HepG2 (cell line): ENCODE results near the gene SCAMP3. TPM values are rescaled to one million over a fixed set of nuclear protein-coding genes. Genes with fewer than 3 reads are reported as not detected.

Experiments
- ARNT2 ChIP-seq: sonication (generic); formaldehyde crosslinking; IDR thresholded peaks from 2 replicates; pipeline ENCODE4 v1.8.0; 2022; ENCODE audit warnings: mild to moderate bottlenecking, low read depth, missing genetic modification reagents, moderate library complexity
- GPN1 ChIP-seq: sonication (generic); formaldehyde crosslinking; IDR thresholded peaks from 2 replicates; pipeline ENCODE4 v1.5.1; 2020; ENCODE audit warnings: missing genetic modification reagents, borderline replicate concordance
- ISL2 ChIP-seq: sonication (generic); formaldehyde crosslinking; IDR thresholded peaks from 2 replicates; pipeline ENCODE4 v1.5.0; 2020; ENCODE audit warnings: missing genetic modification reagents
- KDM5A ChIP-seq: fragments of 200-600 bp; sonication (generic); IDR thresholded peaks from 2 replicates; pipeline ENCODE4 v1.7.0; 2018; ENCODE audit warnings: antibody characterized with exemption, mild to moderate bottlenecking, low read length, borderline replicate concordance
- KLF6 ChIP-seq: IDR thresholded peaks from 2 replicates; pipeline ENCODE4 v1.8.0; 2016; ENCODE audit warnings: missing biosample characterization, missing genetic modification reagents
- MAX ChIP-seq: IDR thresholded peaks from 2 replicates; pipeline ENCODE4 v1.6.1; 2012; ENCODE audit warnings: inconsistent platforms
- MED8 ChIP-seq: sonication (generic); formaldehyde crosslinking; IDR thresholded peaks from 2 replicates; pipeline ENCODE4 v1.8.1; 2023; ENCODE audit warnings: mild to moderate bottlenecking, missing genetic modification reagents; ENCODE audit not compliant: insufficient replicate concordance
- MTA1 ChIP-seq: sonication (generic); formaldehyde crosslinking; IDR thresholded peaks from 2 replicates; pipeline ENCODE4 v1.4.0; 2020; ENCODE audit warnings: missing genetic modification reagents, mild to moderate bottlenecking, borderline replicate concordance
- NFATC3 ChIP-seq: sonication (generic); formaldehyde crosslinking; IDR thresholded peaks from 2 replicates; pipeline ENCODE4 v1.5.1; 2020; ENCODE audit warnings: mild to moderate bottlenecking, missing genetic modification reagents
- PRPF4 ChIP-seq: fragments of 200-400 bp; formaldehyde crosslinking; IDR thresholded peaks from 2 replicates; pipeline ENCODE4 v1.6.1; 2016; ENCODE audit warnings: low read length, low read depth; ENCODE audit not compliant: poor library complexity, severe bottlenecking
- SIN3A ChIP-seq: IDR thresholded peaks from 2 replicates; pipeline ENCODE4 v1.6.1; 2011; ENCODE audit warnings: low read depth, mild to moderate bottlenecking, control low read depth, low read length, borderline replicate concordance
- SMAD3 ChIP-seq: sonication (generic); formaldehyde crosslinking; IDR thresholded peaks from 2 replicates; pipeline ENCODE4 v1.4.0; 2020; ENCODE audit warnings: missing genetic modification reagents
- SOX5 ChIP-seq: IDR thresholded peaks from 2 replicates; pipeline ENCODE4 v1.6.1; 2016; ENCODE audit warnings: borderline replicate concordance
- ZBTB3 ChIP-seq: sonication (generic); formaldehyde crosslinking; IDR thresholded peaks from 2 replicates; pipeline ENCODE4 v1.4.0; 2020; ENCODE audit warnings: low read depth, mild to moderate bottlenecking, moderate library complexity, missing genetic modification reagents, borderline replicate concordance
- ZBTB7B ChIP-seq: sonication (generic); formaldehyde crosslinking; IDR thresholded peaks from 2 replicates; pipeline ENCODE4 v1.4.0; 2020; ENCODE audit warnings: missing genetic modification reagents
- ZHX1 ChIP-seq: sonication (generic); formaldehyde crosslinking; IDR thresholded peaks from 2 replicates; pipeline ENCODE4 v1.8.1; 2022; ENCODE audit warnings: low read depth, mild to moderate bottlenecking, missing genetic modification reagents
- ZNF263 ChIP-seq: sonication (generic); formaldehyde crosslinking; IDR thresholded peaks from 2 replicates; pipeline ENCODE4 v1.4.0; 2020; ENCODE audit warnings: missing genetic modification reagents
- ZNF7 ChIP-seq: IDR thresholded peaks from 2 replicates; pipeline ENCODE4 v1.6.1; 2016; ENCODE audit warnings: missing biosample characterization, missing genetic modification reagents
- polyA plus RNA-seq, 8 experiments: library from polyadenylated mRNA; depleted of rRNA in 3 of 8; stranded (reverse) in 7 of 8; unstranded in 1 of 8; fragments of >200 nt; fragmentation: Illumina TruSeq in 4 of 8; extraction: Trizol in 4 of 8; gene quantifications; 2 replicates each; pipeline versions ENCODE4 v1.2.1 to v1.2.3, GENCODE V29; 2011 to 2016; ENCODE audit warnings: low read depth in 4 of 8, missing spikeins in 1 of 8, mixed read lengths in 1 of 8; ENCODE audit not compliant: insufficient read depth in 1 of 8
- total RNA-seq, 5 experiments: library from RNA; depleted of rRNA; stranded (reverse); fragments of >200 nt; fragmentation: Illumina TruSeq; extraction: Trizol; gene quantifications; 2 replicates each; pipeline ENCODE4 v1.2.3, GENCODE V29; 2016; ENCODE audit warnings: low read depth in 1 of 5
- TF ChIP-seq, protein P1 (sequence below): sonication (generic); formaldehyde crosslinking; IDR thresholded peaks from 2 replicates; pipeline ENCODE4 v1.5.0; 2020; ENCODE audit warnings: missing genetic modification reagents
- TF ChIP-seq, protein P2 (sequence below): sonication (generic); formaldehyde crosslinking; IDR thresholded peaks from 2 replicates; pipeline ENCODE4 v1.4.0; 2020; ENCODE audit warnings: missing genetic modification reagents

The SCAMP3 gene
- total and polyA plus RNA-seq, 2 of the 13 experiments (the other 11 are each of a cell fraction or from before 2014, with no cell fraction given), result 46.8 to 83.3 TPM

DNA sequence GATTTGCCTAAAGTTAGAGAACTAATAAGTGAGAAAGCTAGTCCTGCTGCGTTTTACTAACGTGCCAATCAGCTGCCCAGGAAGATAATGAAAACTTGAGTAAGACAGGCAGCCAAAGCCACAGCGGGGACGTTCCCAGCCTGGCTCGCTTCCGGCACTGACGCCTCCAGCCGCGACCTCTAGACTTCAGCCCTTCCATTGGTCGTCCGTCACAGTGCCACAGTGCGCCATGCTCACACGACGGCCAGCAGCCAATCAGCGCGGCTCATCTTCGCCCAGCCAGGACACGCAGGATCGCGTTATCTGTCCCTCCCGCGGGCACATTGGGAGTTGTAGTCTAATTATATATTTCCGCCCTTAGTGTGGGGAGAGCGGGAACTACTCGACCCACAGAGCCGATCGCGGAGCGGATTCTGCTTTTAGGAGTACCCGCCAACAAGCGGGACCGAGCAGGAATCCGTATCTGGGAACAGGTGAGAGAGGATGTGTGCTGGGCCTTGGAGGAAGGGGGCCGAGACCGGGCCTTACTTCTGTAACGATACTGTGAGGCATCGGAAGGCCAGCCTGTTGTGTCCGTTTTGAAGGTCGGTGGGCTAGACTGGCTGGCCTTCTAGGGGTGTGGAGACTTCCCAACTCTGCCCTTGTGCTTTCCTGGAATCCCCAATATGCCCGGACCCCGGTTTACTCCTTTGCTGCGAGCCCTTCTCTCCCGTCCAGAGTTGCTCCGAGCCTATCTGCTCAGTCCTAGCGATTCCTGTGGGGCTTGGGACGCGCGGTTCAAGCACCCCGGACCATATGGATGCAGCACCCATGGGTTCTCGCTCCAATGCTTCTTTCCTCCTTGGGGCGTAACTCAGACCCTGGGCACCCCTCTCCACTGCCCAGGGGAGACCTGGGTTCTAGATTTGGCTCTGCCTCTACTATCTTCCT is 46.6 kb upstream of the SCAMP3 start, which contains the start of gene FDPS (continued):
- TF ChIP-seq KDM5A (no peak), ZHX1 (CRISPR knock-in tag) (no peak), GPN1 (CRISPR knock-in tag) (no peak), MED8 (CRISPR knock-in tag) (no peak), MTA1 (no peak), KLF6 (CRISPR knock-in tag) (peak; percentile 88; the same call in 1 of the 2 replicates), MAX (peak; percentile 63), SOX5 (CRISPR knock-in tag) (no peak; the same call in 1 of the 2 replicates), PRPF4 (no peak), SMAD3 (CRISPR knock-in tag) (peak; percentile 37), ISL2 (CRISPR knock-in tag) (no peak), NFATC3 (CRISPR knock-in tag) (no peak), ZBTB7B (CRISPR knock-in tag) (no peak), ZBTB3 (CRISPR knock-in tag) (no peak), SIN3A (peak; percentile 78; the same call in 1 of the 2 replicates), ARNT2 (CRISPR knock-in tag) (peak; percentile 49; the same call in 1 of the 2 replicates), ZNF7 (CRISPR knock-in tag) (no peak), ZNF263 (CRISPR knock-in tag) (no peak; the same call in 1 of the 2 replicates)
- TF ChIP-seq, protein P1, sequence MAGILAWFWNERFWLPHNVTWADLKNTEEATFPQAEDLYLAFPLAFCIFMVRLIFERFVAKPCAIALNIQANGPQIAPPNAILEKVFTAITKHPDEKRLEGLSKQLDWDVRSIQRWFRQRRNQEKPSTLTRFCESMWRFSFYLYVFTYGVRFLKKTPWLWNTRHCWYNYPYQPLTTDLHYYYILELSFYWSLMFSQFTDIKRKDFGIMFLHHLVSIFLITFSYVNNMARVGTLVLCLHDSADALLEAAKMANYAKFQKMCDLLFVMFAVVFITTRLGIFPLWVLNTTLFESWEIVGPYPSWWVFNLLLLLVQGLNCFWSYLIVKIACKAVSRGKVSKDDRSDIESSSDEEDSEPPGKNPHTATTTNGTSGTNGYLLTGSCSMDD (CRISPR knock-in tag), result no peak
- TF ChIP-seq, protein P2, sequence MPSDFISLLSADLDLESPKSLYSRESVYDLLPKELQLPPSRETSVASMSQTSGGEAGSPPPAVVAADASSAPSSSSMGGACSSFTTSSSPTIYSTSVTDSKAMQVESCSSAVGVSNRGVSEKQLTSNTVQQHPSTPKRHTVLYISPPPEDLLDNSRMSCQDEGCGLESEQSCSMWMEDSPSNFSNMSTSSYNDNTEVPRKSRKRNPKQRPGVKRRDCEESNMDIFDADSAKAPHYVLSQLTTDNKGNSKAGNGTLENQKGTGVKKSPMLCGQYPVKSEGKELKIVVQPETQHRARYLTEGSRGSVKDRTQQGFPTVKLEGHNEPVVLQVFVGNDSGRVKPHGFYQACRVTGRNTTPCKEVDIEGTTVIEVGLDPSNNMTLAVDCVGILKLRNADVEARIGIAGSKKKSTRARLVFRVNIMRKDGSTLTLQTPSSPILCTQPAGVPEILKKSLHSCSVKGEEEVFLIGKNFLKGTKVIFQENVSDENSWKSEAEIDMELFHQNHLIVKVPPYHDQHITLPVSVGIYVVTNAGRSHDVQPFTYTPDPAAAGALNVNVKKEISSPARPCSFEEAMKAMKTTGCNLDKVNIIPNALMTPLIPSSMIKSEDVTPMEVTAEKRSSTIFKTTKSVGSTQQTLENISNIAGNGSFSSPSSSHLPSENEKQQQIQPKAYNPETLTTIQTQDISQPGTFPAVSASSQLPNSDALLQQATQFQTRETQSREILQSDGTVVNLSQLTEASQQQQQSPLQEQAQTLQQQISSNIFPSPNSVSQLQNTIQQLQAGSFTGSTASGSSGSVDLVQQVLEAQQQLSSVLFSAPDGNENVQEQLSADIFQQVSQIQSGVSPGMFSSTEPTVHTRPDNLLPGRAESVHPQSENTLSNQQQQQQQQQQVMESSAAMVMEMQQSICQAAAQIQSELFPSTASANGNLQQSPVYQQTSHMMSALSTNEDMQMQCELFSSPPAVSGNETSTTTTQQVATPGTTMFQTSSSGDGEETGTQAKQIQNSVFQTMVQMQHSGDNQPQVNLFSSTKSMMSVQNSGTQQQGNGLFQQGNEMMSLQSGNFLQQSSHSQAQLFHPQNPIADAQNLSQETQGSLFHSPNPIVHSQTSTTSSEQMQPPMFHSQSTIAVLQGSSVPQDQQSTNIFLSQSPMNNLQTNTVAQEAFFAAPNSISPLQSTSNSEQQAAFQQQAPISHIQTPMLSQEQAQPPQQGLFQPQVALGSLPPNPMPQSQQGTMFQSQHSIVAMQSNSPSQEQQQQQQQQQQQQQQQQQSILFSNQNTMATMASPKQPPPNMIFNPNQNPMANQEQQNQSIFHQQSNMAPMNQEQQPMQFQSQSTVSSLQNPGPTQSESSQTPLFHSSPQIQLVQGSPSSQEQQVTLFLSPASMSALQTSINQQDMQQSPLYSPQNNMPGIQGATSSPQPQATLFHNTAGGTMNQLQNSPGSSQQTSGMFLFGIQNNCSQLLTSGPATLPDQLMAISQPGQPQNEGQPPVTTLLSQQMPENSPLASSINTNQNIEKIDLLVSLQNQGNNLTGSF (CRISPR knock-in tag), result peak; percentile 77; the same call in 1 of the 2 replicates
